Measurements from ENCODE around the gene DCTN2.
A peak's percentile ranks its signal among the peaks of the same experiment; 100 is the strongest.

The DCTN2 gene

GRCh38 chr12:57549203-57549908 is 2.4 kb upstream of the DCTN2 start:
- Histone ChIP-seq H3K4me1 (ENCODE audit: control insufficient read depth, insufficient read depth, low read length, poor library complexity, severe bottlenecking) (peaks cover 25% of the 10 kb centered on the region), H3K4me3 (ENCODE audit: extremely low read depth, insufficient read depth, low read length, poor library complexity, severe bottlenecking) (peak overlapping the region; percentile 43), H3K27ac (ENCODE audit: low read depth, low read length, severe bottlenecking) (no peak overlapping the region), H3K36me3 (ENCODE audit: control insufficient read depth, insufficient read depth, low read length) (peaks cover 14% of the 10 kb centered on the region), H3K9me3 (ENCODE audit: control insufficient read depth, low read length) (no peaks in the 10 kb centered on the region)
- 42 to 59% methylated on average over 5 to 10 of the region's 13 CpGs for WGBS, 2 experiments (ENCODE audit: insufficient coverage in 2 of 2)

GRCh38 chr12:57548488-57548887 is 1.5 kb upstream of the DCTN2 start:
- Histone ChIP-seq H3K9me3 (ENCODE audit: control insufficient read depth, low read length) (no peaks in the 10 kb centered on the region), H3K36me3 (ENCODE audit: control insufficient read depth, insufficient read depth, low read length) (peaks cover 18% of the 10 kb centered on the region), H3K27ac (ENCODE audit: low read depth, low read length, severe bottlenecking) (no peak overlapping the region), H3K4me1 (ENCODE audit: control insufficient read depth, insufficient read depth, low read length, poor library complexity, severe bottlenecking) (peaks cover 23% of the 10 kb centered on the region), H3K4me3 (ENCODE audit: extremely low read depth, insufficient read depth, low read length, poor library complexity, severe bottlenecking) (no peak overlapping the region)
- no CpG with 5 or more reads among the region's 2 CpGs for WGBS, 2 experiments (ENCODE audit: insufficient coverage in 2 of 2)

- H3K9me3 ChIP-seq (ENCODE audit: control insufficient read depth, low read length), result no peaks in the 10 kb centered on the region
- H3K4me3 ChIP-seq (ENCODE audit: extremely low read depth, insufficient read depth, low read length, poor library complexity, severe bottlenecking), result no peak overlapping the region
- H3K27ac ChIP-seq (ENCODE audit: low read depth, low read length, severe bottlenecking), result no peak overlapping the region
- H3K4me1 ChIP-seq (ENCODE audit: control insufficient read depth, insufficient read depth, low read length, poor library complexity, severe bottlenecking), result peaks cover 18% of the 10 kb centered on the region
- H3K36me3 ChIP-seq (ENCODE audit: control insufficient read depth, insufficient read depth, low read length), result peaks cover 21% of the 10 kb centered on the region
- no CpG with 5 or more reads among the region's 2 CpGs for WGBS, 2 experiments (ENCODE audit: insufficient coverage in 2 of 2)
Measured at GRCh38 chr12:57548013-57548315, 972 bp upstream of the DCTN2 start.

- H3K4me3 ChIP-seq (ENCODE audit: extremely low read depth, insufficient read depth, low read length, poor library complexity, severe bottlenecking), result peak overlapping the region; percentile 100
- peaks cover 13% of the 10 kb centered on the region for H3K4me1 ChIP-seq (ENCODE audit: control insufficient read depth, insufficient read depth, low read length, poor library complexity, severe bottlenecking)
- 0 to 40% methylated on average over 1 to 2 of the region's 9 CpGs for WGBS, 2 experiments (ENCODE audit: insufficient coverage in 2 of 2)
- no peaks in the 10 kb centered on the region for H3K9me3 ChIP-seq (ENCODE audit: control insufficient read depth, low read length)
- H3K27ac ChIP-seq (ENCODE audit: low read depth, low read length, severe bottlenecking), result no peak overlapping the region
- peaks cover 26% of the 10 kb centered on the region for H3K36me3 ChIP-seq (ENCODE audit: control insufficient read depth, insufficient read depth, low read length)
Measured at GRCh38 chr12:57547288-57548012, 458 bp upstream of the DCTN2 start.

GRCh38 chr12:57545809-57546437 is 1.1 kb downstream of the DCTN2 start:
- WGBS, 2 experiments (ENCODE audit: insufficient coverage in 2 of 2), result 72 to 81% methylated on average over 7 to 13 of the region's 15 CpGs
- peaks cover 40% of the 10 kb centered on the region for H3K36me3 ChIP-seq (ENCODE audit: control insufficient read depth, insufficient read depth, low read length)
- H3K4me3 ChIP-seq (ENCODE audit: extremely low read depth, insufficient read depth, low read length, poor library complexity, severe bottlenecking), result peak overlapping the region; percentile 100
- no peak overlapping the region for H3K27ac ChIP-seq (ENCODE audit: low read depth, low read length, severe bottlenecking)
- no peaks in the 10 kb centered on the region for H3K9me3 ChIP-seq (ENCODE audit: control insufficient read depth, low read length)
- H3K4me1 ChIP-seq (ENCODE audit: control insufficient read depth, insufficient read depth, low read length, poor library complexity, severe bottlenecking), result peaks cover 8% of the 10 kb centered on the region

GRCh38 chr12:57543581-57543980 is 3.4 kb downstream of the DCTN2 start:
- Histone ChIP-seq H3K4me1 (ENCODE audit: control insufficient read depth, insufficient read depth, low read length, poor library complexity, severe bottlenecking) (peaks cover 8% of the 10 kb centered on the region), H3K9me3 (ENCODE audit: control insufficient read depth, low read length) (no peaks in the 10 kb centered on the region), H3K36me3 (ENCODE audit: control insufficient read depth, insufficient read depth, low read length) (peaks cover 63% of the 10 kb centered on the region), H3K4me3 (ENCODE audit: extremely low read depth, insufficient read depth, low read length, poor library complexity, severe bottlenecking) (no peak overlapping the region), H3K27ac (ENCODE audit: low read depth, low read length, severe bottlenecking) (no peak overlapping the region)
- WGBS, 2 experiments (ENCODE audit: insufficient coverage in 2 of 2), result 96 to 100% methylated on average over 2 of the region's 2 CpGs

- Histone ChIP-seq H3K9me3 (ENCODE audit: control insufficient read depth, low read length) (no peaks in the 10 kb centered on the region), H3K4me1 (ENCODE audit: control insufficient read depth, insufficient read depth, low read length, poor library complexity, severe bottlenecking) (peaks cover 8% of the 10 kb centered on the region), H3K27ac (ENCODE audit: low read depth, low read length, severe bottlenecking) (no peak overlapping the region), H3K4me3 (ENCODE audit: extremely low read depth, insufficient read depth, low read length, poor library complexity, severe bottlenecking) (no peak overlapping the region), H3K36me3 (ENCODE audit: control insufficient read depth, insufficient read depth, low read length) (peaks cover 76% of the 10 kb centered on the region)
- 100% methylated on average over 1 of the region's 2 CpGs for WGBS, 2 experiments (ENCODE audit: insufficient coverage in 2 of 2)
Measured at GRCh38 chr12:57541717-57542116, 5.3 kb downstream of the DCTN2 start.

- 72 to 92% methylated on average over 2 of the region's 2 CpGs for WGBS, 2 experiments (ENCODE audit: insufficient coverage in 2 of 2)
- H3K36me3 ChIP-seq (ENCODE audit: control insufficient read depth, insufficient read depth, low read length), result peaks cover 83% of the 10 kb centered on the region
- H3K9me3 ChIP-seq (ENCODE audit: control insufficient read depth, low read length), result no peaks in the 10 kb centered on the region
- no peak overlapping the region for H3K27ac ChIP-seq (ENCODE audit: low read depth, low read length, severe bottlenecking)
- peaks cover 7% of the 10 kb centered on the region for H3K4me1 ChIP-seq (ENCODE audit: control insufficient read depth, insufficient read depth, low read length, poor library complexity, severe bottlenecking)
- no peak overlapping the region for H3K4me3 ChIP-seq (ENCODE audit: extremely low read depth, insufficient read depth, low read length, poor library complexity, severe bottlenecking)
Measured at GRCh38 chr12:57541001-57541400, 6.0 kb downstream of the DCTN2 start.

- Histone ChIP-seq H3K9me3 (ENCODE audit: control insufficient read depth, low read length) (no peaks in the 10 kb centered on the region), H3K27ac (ENCODE audit: low read depth, low read length, severe bottlenecking) (no peak overlapping the region), H3K4me1 (ENCODE audit: control insufficient read depth, insufficient read depth, low read length, poor library complexity, severe bottlenecking) (no peaks in the 10 kb centered on the region), H3K36me3 (ENCODE audit: control insufficient read depth, insufficient read depth, low read length) (peaks cover 86% of the 10 kb centered on the region), H3K4me3 (ENCODE audit: extremely low read depth, insufficient read depth, low read length, poor library complexity, severe bottlenecking) (no peak overlapping the region)
- 90 to 93% methylated on average over 3 to 5 of the region's 5 CpGs for WGBS, 2 experiments (ENCODE audit: insufficient coverage in 2 of 2)
Measured at GRCh38 chr12:57539134-57539768, 7.7 kb downstream of the DCTN2 start.

GRCh38 chr12:57536597-57536942 is 10.4 kb downstream of the DCTN2 start:
- Histone ChIP-seq H3K9me3 (ENCODE audit: control insufficient read depth, low read length) (no peaks in the 10 kb centered on the region), H3K27ac (ENCODE audit: low read depth, low read length, severe bottlenecking) (no peak overlapping the region), H3K4me3 (ENCODE audit: extremely low read depth, insufficient read depth, low read length, poor library complexity, severe bottlenecking) (no peak overlapping the region), H3K4me1 (ENCODE audit: control insufficient read depth, insufficient read depth, low read length, poor library complexity, severe bottlenecking) (no peaks in the 10 kb centered on the region), H3K36me3 (ENCODE audit: control insufficient read depth, insufficient read depth, low read length) (peaks cover 93% of the 10 kb centered on the region)
- 86 to 100% methylated on average over 1 of the region's 1 CpG for WGBS, 2 experiments (ENCODE audit: insufficient coverage in 2 of 2)

Data from mesodermal cell (in vitro differentiated cells).